Transverse colon (tissue), 4 donors: Measurements from ENCODE around the gene CALHM2. TPM values are rescaled to one million over a fixed set of nuclear protein-coding genes. Genes with fewer than 3 reads are reported as not detected.
A peak's percentile ranks its signal among the peaks of the same experiment; 100 is the strongest.

ENCODE experiments used
- DNase-seq: peaks from one replicate; pipeline ENCODE4 v3.0.0-alpha.2; 2019
- H3K27ac ChIP-seq, 4 donors: fragments of 200-600 bp; sonication (generic); 2 replicates each; pipeline ENCODE4 v1.5.1; 2016 to 2018; ENCODE audit warnings: inconsistent platforms in 4 of 4
- H3K27me3 ChIP-seq: fragments of 200-600 bp; sonication (generic); 2 replicates; pipeline ENCODE4 v1.5.1; 2017; ENCODE audit warnings: inconsistent platforms
- H3K36me3 ChIP-seq, 4 donors: fragments of 200-600 bp; sonication (generic); 2 replicates each; pipeline ENCODE4 v1.5.1; 2017 to 2019; ENCODE audit warnings: inconsistent platforms in 4 of 4
- H3K4me1 ChIP-seq, 4 donors: fragments of 200-600 bp; sonication (generic); 2 replicates each; pipeline ENCODE4 v1.5.1; 2017 to 2020; ENCODE audit warnings: inconsistent platforms in 4 of 4
- H3K4me3 ChIP-seq, 4 donors: fragments of 200-600 bp; sonication (generic); 1 replicate in 1 of 4; 2 replicates in 3 of 4; pipeline versions ENCODE4 v1.5.1 to v1.6.1; 2017 to 2019; ENCODE audit warnings: inconsistent platforms in 4 of 4
- H3K9me3 ChIP-seq, 2 donors: fragments of 200-600 bp; sonication (generic); 2 replicates each; pipeline ENCODE4 v1.5.1; 2017 to 2019; ENCODE audit warnings: inconsistent platforms in 2 of 2
- EP300 ChIP-seq: sonication (generic); formaldehyde crosslinking; IDR thresholded peaks from one replicate; pipeline ENCODE4 v1.6.1; 2017; ENCODE audit warnings: antibody characterized with exemption, low read depth
- POLR2A ChIP-seq: fragments of 450-650 bp; IDR thresholded peaks from one replicate; pipeline ENCODE4 v1.6.1; 2016; ENCODE audit warnings: antibody characterized with exemption, mild to moderate bottlenecking, moderate library complexity
- POLR2AphosphoS5 ChIP-seq, 3 donors: sonication (generic); formaldehyde crosslinking; IDR thresholded peaks; one replicate each; pipeline ENCODE4 v1.6.1; 2016; ENCODE audit warnings: antibody characterized with exemption in 3 of 3
- WGBS, 2 donors: methylation state at CpG; one replicate each; pipeline ENCODE4 v1.1.5; 2018; ENCODE audit warnings: low coverage in 1 of 2; 5-methylcytosine and 5-hydroxymethylcytosine counted together
- in situ Hi-C, 4 donors: fragments of 200-750 bp; cut with MboI; loops; one replicate each; pipeline versions ENCODE4 v1.15.0 to v1.15.1; 2017; ENCODE audit warnings: low sequenced_read_pairs in 3 of 4, low pct_ligation_motif_present in 1 of 4, low pct_unique_long_range_greater_than_20kb in 1 of 4
- intact Hi-C: fragments of 100-400 bp; cut with DNase I; formaldehyde crosslinking; loops from one replicate; pipeline ENCODE4 v1.15.1; 2023; ENCODE audit warnings: low total_unique reads
- total RNA-seq, 4 donors: library from RNA; depleted of rRNA; stranded (reverse); fragments of >200 nt; gene quantifications; one replicate each; pipeline ENCODE4 v1.1.0, GENCODE V29; 2016
- TF ChIP-seq, protein P1 (sequence below), 5 experiments: fragments of 200-600 bp in 3 of 5; fragments of 450-650 bp in 2 of 5; sonication (generic) in 3 of 5; IDR thresholded peaks; 1 replicate in 2 of 5; 2 replicates in 3 of 5; pipeline ENCODE4 v1.5.1; 2016 to 2017; ENCODE audit warnings: antibody characterized with exemption in 5 of 5, inconsistent platforms in 3 of 5, mild to moderate bottlenecking in 2 of 5, moderate library complexity in 1 of 5

Gene CALHM2, protein sequence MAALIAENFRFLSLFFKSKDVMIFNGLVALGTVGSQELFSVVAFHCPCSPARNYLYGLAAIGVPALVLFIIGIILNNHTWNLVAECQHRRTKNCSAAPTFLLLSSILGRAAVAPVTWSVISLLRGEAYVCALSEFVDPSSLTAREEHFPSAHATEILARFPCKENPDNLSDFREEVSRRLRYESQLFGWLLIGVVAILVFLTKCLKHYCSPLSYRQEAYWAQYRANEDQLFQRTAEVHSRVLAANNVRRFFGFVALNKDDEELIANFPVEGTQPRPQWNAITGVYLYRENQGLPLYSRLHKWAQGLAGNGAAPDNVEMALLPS
- 10 to 100 TPM in 3 of 4 donors, 1 to 10 TPM in 1; 3.2 to 21.1 (median 15.7) TPM for total RNA-seq

DNA sequence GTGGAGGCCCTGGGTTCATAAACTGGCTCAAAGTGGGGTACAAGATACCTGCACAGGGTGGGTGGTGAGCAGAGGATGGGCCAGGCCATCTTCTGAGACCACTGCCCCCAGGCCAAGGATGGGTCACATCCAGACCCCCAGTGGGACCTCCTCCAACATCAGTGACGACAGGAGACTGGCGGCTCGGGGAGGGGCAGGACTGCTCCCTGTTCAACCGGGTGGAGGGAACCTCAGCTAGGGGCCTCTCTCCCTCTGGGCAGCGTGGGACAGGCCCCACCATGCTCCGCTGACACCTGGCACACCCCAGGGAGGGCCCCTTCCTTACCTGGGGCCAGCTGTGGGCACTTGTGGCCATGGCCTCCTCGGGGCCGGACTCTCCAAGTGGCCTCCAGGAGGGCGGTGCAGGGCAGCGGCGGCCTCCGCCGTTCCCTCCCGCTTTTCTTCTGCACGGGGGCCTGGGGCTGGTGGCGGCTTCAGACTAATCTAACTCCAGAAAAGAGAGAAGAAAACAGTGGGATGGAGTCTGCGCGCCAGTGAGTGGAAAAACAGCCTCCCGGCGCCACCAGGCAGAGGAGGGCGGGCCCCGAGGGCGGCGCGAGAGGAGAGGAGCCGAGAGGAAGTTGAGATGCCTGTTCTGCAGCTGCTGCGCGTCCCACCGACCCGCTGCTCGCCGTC, at the start of gene CALHM2:
Gene CALHM2 (minus strand): TSS at position 540 of the 675 bp plus-strand sequence. CDS start 2,429 bp downstream, outside the sequence.
- Histone ChIP-seq H3K4me3 (peak within 1 kb of the TSS; percentile 49 to 68 (median 60)), H3K27me3 (peaks cover 5% of the 10 kb centered on the region), H3K9me3 (no peaks in the 10 kb centered on the region), H3K4me1 (peaks cover 6 to 41% (median 13%) of the 10 kb centered on the region in 4 donors), H3K36me3 (no peaks in the 10 kb centered on the region), H3K27ac (peak within 1 kb of the TSS; percentile 85 to 93 (median 86))
- 3% methylated on average over 29 of the region's 32 CpGs; no CpG with 5 or more reads in 1 of the 2 donors for WGBS, 2 donors
- in situ Hi-C loops (no loop called here), intact Hi-C loops (no loop called here)
- TF ChIP-seq POLR2AphosphoS5 (IDR thresholded peaks at IDR 0.05) (peak in 1 of 3 donors; percentile 15), POLR2A (no peak), EP300 (no peak)
- peak; percentile 67 for DNase-seq

DNA sequence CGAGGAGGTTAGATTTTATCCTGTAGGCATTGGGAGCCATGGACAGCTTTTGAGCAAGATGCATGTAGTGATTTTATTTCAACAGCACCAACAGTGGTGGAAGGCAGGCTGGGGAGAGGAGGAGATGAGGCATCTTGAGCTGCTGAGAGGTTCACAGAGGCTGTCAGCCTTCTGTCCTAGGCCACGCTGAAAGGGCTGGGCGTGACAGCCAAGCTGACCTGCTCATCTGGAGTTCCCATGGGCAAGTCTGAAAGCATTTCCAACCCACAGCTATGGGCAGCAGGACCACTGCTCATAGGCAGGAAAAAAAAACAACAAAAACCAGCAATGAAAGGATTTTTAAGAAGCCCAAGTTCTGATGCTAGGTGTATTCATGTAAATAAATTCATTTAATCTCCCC, 49.0 kb upstream of the CALHM2 start:
- intact Hi-C loops: no loop called here
- TF ChIP-seq, protein P1, sequence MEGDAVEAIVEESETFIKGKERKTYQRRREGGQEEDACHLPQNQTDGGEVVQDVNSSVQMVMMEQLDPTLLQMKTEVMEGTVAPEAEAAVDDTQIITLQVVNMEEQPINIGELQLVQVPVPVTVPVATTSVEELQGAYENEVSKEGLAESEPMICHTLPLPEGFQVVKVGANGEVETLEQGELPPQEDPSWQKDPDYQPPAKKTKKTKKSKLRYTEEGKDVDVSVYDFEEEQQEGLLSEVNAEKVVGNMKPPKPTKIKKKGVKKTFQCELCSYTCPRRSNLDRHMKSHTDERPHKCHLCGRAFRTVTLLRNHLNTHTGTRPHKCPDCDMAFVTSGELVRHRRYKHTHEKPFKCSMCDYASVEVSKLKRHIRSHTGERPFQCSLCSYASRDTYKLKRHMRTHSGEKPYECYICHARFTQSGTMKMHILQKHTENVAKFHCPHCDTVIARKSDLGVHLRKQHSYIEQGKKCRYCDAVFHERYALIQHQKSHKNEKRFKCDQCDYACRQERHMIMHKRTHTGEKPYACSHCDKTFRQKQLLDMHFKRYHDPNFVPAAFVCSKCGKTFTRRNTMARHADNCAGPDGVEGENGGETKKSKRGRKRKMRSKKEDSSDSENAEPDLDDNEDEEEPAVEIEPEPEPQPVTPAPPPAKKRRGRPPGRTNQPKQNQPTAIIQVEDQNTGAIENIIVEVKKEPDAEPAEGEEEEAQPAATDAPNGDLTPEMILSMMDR (IDR thresholded peaks at IDR 0.05): no peak
- TF ChIP-seq POLR2AphosphoS5 (IDR thresholded peaks at IDR 0.05): no peak

DNA sequence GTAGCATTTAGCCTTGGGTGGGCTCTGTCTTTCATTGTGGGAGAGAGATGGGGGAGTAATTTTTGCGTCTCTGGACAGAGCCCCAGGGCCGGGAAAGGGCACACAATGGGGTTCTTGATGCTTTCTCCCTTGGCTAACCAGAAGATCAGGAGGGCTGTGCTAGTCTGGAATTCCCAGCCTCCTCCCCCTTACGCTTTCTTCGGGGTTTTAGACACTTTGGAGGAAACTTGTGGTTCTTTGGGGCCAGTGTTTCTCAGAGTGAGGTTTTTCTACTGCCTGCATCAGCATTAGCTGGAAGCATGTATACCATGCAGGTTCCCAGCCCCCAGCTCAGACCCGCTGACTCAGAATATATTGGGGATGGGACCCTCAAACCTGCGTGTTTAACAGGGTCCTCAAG, 48.3 kb upstream of the CALHM2 start:
- Histone ChIP-seq H3K27me3 (peaks cover 18% of the 10 kb centered on the region), H3K36me3 (no peaks in the 10 kb centered on the region), H3K4me3 (no peak overlapping the region), H3K4me1 (no peaks in the 10 kb centered on the region), H3K27ac (no peak overlapping the region), H3K9me3 (no peaks in the 10 kb centered on the region)
- WGBS, 2 donors: 72% methylated on average over 6 of the region's 6 CpGs; no CpG with 5 or more reads in 1 of the 2 donors
- TF ChIP-seq EP300 (no peak), POLR2A (no peak), POLR2AphosphoS5 (IDR thresholded peaks at IDR 0.05) (no peak)
- TF ChIP-seq, protein P1 (IDR thresholded peaks at IDR 0.05): no peak
- no peak for DNase-seq
- intact Hi-C loops: no loop called here
- in situ Hi-C loops: no loop called here

More for the DNA sequence above, 49.0 kb upstream of the CALHM2 start:
- H3K9me3 ChIP-seq: no peaks in the 10 kb centered on the region
- in situ Hi-C loops: no loop called here
- peaks cover 11% of the 10 kb centered on the region for H3K27me3 ChIP-seq
- H3K27ac ChIP-seq: no peak overlapping the region
- no peak for DNase-seq
- 100% methylated on average over 1 to 3 of the region's 3 CpGs for WGBS, 2 donors
- H3K4me3 ChIP-seq: no peak overlapping the region
- no peaks in the 10 kb centered on the region for H3K4me1 ChIP-seq
- no peaks in the 10 kb centered on the region for H3K36me3 ChIP-seq

DNA sequence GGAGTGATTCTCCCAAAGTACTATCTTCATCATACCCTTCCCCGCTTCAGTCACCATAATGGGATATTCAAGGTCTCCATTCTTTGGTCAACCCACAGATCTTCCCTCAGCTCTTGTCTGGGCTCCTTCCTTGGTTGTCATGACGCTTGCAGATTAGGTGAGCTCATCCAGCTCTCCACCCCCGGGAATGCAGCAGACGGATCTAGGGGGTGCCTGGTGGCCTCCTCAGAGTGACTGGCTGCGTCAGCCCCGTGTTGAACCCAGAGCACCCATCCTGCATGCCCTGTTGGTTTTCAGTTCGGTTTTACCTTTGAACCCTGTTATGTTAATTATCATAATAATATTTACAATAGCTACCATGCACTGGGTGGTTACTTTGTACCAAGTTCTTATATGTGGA, 47.7 kb upstream of the CALHM2 start:
- Histone ChIP-seq H3K9me3 (no peaks in the 10 kb centered on the region), H3K4me1 (no peaks in the 10 kb centered on the region), H3K4me3 (no peak overlapping the region), H3K27ac (no peak overlapping the region), H3K36me3 (no peaks in the 10 kb centered on the region), H3K27me3 (peaks cover 24% of the 10 kb centered on the region)
- DNase-seq: no peak
- WGBS, 2 donors: 65 to 68% methylated on average over 6 to 7 of the region's 7 CpGs
- TF ChIP-seq POLR2A (no peak), EP300 (no peak), POLR2AphosphoS5 (IDR thresholded peaks at IDR 0.05) (no peak)
- TF ChIP-seq, protein P1 (IDR thresholded peaks at IDR 0.05): no peak
- in situ Hi-C loops: no loop called here
- intact Hi-C loops: no loop called here
